Middle frontal gyrus (tissue), 1 donor: ENCODE results near the gene PIGR.
A peak's percentile ranks its signal among the peaks of the same experiment; 100 is the strongest.

Experiments used
- DNase-seq: peaks from one replicate; pipeline ENCODE4 v3.0.0-alpha.2; 2015; ENCODE audit warnings: low spot score; ENCODE audit errors: extremely low spot score

Gene PIGR, protein sequence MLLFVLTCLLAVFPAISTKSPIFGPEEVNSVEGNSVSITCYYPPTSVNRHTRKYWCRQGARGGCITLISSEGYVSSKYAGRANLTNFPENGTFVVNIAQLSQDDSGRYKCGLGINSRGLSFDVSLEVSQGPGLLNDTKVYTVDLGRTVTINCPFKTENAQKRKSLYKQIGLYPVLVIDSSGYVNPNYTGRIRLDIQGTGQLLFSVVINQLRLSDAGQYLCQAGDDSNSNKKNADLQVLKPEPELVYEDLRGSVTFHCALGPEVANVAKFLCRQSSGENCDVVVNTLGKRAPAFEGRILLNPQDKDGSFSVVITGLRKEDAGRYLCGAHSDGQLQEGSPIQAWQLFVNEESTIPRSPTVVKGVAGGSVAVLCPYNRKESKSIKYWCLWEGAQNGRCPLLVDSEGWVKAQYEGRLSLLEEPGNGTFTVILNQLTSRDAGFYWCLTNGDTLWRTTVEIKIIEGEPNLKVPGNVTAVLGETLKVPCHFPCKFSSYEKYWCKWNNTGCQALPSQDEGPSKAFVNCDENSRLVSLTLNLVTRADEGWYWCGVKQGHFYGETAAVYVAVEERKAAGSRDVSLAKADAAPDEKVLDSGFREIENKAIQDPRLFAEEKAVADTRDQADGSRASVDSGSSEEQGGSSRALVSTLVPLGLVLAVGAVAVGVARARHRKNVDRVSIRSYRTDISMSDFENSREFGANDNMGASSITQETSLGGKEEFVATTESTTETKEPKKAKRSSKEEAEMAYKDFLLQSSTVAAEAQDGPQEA

DNA sequence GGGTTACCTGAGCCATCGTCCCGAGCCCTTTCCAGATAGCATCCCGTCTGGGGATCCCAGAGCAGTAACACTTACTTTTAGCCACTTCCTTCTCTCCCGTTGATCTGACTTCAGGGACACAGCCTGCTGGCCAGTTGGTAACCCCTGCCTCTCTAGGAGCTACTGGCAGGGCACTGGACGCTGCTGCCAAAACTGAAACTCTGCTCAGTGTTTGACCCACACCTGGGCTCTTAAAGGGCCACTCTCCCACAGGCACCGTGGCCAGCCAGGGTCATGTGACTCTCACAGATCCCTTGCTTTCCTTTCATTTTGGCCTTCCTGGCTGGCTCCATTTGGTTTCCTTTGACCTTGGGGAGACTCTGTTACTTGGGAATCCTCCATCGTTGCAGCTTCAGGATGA, at the start of gene PIGR:
Gene PIGR, minus strand, starts transcription at position 206 of the 400 bp plus-strand sequence. CDS start 5,935 bp downstream, outside the sequence.
- no peak for DNase-seq

DNA sequence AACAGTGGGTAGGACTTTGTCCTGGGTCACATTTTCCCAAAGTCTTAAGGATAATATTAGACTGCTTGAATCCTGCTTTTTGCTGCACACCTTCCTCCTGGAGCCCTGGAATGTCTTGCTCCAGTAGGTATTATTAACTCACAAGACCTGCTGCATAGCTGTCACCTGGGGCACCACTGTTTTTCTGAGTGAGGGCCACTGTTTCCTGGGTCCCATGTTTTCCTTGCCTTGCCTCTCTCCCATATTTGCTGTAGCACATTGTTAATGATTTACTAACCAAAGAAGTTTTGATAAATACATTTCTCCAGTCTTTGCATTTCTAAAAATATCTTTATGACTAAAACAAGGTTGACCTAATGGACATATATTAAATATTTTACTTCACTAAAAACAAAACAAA, 46.5 kb upstream of the PIGR start:
- no peak for DNase-seq

DNA sequence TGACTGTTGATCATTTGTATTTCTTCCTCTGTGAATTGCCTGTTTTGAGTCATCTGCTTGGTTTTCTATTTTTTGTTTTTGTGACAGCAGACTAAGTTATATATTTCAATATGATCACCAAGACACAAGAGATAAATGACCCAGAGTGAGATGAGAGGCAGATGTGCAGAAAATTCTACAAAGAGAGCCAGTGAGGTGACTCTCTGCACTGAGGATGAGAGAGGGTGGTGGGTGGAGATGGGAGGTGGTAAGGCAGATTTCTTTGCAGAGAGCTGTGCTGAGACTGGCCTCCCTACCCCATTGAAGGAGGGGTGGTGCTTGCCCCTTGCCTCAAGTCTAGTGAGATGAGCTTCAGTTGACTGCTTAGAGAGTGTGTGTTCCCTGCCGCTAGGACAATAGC, 41.6 kb upstream of the PIGR start:
- no peak for DNase-seq

DNA sequence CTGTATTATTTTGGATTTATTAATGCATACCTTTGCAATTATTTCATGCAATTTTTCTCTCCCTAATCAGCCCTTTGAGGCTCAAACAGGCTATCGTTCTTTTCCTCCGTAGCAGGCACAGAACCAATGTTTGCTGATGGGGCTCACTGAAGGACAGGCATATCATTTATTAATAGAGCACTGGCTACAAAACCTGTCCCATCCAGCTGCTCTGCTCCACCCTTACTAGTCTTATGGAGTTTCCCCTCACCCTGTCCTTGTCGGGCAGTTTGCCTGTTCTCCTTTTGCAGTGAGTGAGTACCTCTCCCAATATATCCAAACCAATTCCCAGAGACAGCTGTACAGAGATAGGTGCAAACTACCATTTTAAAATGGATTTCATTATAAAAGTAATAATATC, 40.6 kb upstream of the PIGR start:
- DNase-seq = no peak

DNA sequence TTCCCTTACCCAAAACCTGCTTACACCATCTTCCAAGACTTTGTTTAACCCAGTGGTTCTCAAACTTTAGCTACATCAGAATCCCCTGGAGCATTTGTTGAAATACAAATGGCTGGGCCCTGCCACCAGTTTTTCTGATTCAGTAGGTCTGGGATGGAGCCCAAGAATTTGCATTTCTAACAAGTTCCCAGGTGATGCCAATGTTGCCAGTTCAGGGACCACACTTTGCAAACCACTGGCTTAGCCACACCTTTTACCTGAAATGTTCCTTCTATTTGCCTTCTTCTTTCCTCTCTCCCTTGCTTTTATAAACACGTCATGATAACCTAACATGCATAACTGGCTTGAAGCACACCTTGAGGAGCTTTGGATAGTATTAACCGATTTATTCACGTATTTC, 40.1 kb upstream of the PIGR start:
- DNase-seq = no peak

DNA sequence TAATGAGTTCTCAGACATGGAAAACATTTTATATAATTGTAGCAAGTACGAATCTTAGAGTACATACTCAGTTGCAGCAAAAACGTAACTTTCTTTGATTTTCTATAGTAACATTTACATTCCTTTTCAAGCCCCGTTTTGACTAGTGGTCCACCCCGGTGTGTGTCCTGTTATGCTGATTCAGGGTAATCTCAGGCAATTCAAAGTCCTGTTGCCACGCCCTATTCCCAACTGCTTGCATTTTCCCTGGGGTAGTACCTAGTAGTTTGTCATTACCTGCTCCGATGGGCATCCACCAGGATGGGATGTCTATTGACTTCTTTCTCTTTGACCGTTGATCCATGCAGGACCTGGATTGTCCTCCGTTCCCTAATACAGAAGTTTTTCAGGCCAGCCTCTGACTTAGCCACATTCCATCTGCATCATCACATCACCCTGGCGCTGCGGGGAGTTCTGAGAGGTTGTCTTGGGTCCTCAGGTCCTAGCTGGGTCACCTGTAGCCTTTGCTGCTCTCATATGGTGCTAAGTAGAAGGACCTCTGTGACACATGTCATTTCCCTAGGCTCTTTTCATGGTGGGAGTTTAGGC, 39.0 kb upstream of the PIGR start:
- no peak for DNase-seq

DNA sequence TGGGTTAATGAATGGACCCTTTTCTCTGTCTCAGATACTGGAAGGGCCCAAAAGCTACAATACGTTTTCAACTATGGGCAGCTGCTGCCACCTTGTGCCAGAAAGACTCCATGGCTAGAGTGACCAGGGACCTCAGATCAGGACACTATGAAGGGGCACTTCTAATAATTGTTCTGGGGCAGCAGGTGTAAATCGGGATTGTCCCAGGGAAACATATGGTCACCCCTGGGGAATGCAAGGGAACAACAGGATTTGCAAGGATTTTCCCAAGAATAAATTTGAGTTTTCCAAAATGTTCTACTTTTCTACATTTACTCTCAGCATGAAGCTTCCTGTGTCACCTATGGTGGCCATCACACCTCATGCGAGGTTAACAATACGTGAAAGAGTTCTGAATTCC, 36.0 kb upstream of the PIGR start:
- DNase-seq = peak; percentile 20

DNA sequence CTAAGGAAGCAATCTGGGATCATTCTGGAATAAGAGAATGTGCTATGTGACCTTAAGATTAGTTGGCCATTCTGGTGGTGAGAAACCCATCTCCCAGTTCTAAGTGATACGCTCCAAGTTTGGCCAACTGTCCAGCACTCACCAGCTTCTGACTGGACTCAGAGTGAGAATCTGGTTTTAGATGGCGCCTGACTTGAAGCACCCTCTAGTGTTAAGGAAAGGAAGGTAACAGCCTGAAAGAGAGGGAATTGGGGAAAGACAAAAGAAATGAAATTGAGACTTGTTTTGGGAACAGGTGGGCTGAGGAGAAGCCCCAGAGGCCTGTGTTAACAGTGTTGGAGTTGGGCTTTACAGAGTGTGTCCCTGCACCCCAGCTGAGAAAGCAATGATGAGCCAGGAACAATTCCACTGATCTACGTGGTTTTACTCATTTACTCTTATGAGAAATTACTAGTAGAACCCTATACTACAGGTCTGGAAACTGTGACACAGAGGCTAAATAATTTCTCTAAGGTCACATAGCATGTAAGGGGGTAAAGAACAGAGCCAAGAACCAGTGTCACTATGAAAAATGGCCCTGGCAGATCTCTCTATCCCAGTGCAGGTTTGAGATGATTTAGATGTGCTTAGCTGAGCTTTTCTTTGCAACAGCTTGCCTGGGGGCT, 33.2 kb upstream of the PIGR start:
- no peak for DNase-seq

DNA sequence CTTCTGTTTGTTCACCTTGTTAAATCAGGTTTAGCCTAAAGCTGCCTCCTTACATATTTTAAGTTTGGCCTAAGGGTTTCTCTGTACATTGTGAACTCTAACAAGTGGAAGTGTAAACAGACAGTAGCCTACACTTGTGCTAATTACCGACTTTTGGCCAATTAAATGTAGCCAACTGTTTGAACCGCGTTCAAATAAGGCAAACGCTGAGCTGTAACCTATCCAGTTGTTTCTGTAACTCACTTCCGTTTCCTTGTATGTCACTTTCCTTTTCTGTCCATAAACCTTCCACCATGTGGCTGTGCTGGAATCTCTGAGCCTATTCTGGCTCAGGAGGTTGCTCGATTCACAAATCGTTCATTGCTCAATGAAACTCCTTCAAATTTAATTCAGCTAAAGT, 32.0 kb upstream of the PIGR start:
- no peak for DNase-seq

DNA sequence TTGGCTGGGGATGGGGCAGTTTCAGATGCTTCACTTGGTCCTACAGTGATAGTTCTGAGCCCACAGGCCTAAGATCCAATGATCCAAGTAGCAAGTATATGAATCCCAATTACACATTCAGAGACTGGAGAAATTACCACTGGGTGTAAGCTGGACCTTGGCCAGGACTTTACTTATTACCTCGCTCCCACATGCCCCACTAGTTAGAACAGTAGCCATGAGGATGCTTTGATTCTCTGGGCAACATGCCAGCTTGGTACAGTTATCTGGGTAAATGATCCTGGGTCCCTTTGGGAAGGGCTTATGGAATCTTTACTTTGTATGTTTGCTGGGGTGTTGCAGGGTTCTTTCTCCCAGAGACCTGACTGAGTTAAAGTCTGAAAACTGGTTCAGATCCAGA, 29.0 kb upstream of the PIGR start:
- DNase-seq = no peak

DNA sequence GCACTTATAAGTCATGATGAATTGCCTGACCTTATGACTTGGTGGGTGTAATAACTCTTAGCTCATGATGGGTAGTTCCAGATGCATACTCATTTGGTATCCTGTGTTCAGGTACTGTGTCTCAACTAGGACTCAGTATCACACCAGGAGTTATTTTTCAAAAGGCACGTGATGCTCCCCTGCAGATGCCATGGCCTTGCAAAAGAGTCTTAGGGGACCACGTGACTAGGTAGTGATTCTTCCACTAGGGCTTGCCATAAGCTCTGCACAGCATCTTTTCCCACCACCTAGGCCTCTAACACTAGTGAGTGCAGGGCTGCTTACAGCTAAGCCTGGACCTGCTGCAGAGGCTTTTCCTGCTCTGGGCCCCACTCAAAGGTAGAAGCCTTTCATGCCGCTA, 27.9 kb upstream of the PIGR start:
- no peak for DNase-seq

DNA sequence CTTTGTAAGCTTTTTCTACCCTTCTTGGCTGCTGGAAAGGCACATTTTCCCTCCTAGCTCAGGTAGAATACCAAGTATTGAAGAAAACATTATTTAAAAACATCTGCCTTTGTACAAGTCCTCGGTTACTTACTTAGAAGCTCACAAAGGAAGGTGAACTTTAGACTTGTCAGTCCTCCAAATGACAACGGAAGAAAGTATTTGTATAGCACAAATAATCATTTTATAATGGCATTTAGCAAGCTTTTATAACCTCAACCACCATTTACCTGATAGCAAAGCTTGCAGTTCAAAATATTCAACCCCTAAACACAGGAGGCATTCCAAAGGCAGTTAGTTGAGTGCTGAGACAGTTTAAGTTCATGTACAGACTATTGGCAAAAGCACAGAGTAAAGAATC, 26.5 kb upstream of the PIGR start:
- DNase-seq = no peak

DNA sequence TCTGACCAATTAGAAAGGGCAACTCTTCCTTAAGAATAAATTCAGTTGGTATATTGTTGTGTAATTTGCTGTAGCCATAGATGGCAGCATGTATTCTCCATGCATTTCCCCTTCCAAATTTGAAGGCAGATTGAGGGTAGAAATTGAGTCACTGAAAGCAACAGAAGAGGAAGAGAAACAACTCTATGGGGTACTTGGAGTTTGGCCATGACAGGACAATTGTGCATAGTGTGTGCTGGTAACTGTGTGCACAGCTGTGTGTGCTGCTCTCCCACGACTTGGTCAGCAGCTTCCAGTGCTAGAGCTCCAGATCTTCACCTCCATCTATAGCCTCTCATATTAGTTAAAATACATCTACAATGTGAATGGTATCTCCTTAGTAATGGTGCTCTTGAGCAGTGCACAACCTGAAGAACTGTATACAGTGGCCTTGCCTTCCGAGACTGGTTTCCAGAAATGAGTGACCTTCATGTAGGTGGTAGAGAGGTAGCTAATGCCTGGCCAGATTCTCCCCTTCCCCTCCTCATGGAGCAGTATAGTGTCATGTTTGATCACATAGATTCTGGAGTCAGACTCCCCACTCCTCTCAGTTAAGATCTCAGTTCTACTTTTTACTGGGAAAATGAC, 24.9 kb upstream of the PIGR start:
- DNase-seq = no peak

DNA sequence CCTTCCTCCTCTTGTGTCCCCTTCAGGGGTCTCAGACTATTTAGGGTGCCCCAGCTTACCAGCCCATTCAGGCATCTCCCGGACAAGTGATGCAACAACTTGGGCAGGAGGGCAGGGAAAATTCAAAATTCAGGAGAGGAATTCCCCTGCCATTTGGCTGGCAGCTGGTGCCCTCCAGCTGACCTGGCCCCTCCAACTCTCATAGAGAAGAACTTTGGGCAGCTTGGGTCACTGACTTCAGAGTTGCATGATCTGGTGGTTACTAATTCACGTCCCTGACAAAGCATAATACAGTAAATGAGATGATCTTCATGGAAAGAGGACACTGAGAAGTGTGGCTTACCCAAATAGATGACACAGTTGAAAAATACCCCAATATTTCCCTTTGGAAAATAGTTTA, 24.2 kb upstream of the PIGR start, which contains the start of gene FCAMR:
Gene FCAMR, minus strand, starts transcription at position 15 of the 400 bp plus-strand sequence. CDS start 335 bp downstream, outside the sequence.
- no peak for DNase-seq

DNA sequence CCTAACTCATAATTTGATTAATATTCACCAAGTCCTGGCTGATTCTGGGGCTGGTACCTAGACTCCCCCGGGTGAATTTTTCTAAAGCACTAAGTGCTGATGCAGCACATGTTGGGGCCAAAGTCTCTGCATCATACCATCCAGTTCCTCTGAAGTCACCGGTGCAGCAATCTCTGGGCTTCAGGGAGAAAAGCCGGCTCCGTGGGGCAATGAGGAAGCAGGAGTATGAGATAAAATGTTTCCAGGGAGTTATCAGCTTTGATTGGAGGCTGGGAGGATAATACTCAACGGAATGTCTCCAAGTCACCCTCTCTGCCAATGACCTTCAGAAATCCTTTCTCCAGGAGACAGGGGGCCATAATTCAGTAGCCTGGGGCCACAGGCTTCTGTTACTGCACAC, 22.8 kb upstream of the PIGR start:
- DNase-seq = no peak

DNA sequence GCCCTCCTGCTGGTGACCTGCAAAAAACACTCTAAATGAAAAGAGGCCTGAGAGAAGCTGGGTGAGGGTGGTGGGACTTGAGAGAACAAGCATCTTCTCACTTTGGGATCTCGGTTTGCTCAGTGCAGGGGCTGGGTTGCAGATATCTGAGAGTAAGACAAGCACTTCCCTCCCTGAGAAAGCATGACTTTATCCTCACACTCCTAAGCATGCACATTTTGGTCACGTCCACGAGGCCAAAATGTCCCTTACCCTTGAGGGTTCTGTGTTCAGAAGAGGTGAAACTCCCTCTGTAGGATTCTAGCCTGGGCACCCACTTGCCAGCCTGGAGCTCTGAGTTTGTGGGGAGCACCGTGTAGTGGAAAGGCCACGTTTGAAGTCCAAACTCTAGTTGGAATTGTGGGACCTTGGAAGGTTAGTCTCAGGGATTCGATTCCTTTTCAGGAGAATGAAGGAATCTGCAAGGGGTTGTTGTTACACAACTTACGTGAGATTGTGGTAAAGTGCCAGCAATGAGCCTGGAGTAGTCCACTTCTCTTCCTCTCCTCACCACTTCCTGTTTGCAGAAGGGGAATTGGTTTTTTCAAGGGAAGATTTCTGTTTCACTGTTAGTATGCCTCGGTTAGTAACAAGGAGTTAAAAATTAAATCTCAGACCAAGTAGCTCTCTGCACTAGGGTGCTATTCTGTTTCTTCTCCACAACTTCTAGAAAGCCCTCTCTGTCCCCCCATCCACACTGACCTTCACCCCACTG, 21.0 kb upstream of the PIGR start:
- DNase-seq = no peak

DNA sequence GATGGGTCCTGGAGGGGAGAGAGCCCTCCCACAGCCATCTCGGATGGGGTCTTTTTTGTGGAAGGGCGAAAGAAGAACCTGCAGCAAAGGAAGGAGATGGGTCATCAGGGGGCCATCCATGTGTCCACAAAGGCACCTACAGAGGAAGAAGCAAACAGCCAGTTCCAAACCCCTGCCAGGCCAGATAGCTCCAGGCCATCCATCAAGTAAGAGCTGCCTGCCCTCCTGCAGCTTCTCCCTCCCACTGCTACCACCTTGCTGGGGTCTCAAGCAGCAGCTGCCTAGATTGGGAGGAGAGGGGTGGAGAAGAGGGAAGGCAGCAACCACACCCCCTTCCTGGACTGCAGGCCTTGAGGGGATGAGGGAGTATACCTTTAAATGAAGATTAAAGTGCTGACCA, 19.5 kb upstream of the PIGR start:
- no peak for DNase-seq

DNA sequence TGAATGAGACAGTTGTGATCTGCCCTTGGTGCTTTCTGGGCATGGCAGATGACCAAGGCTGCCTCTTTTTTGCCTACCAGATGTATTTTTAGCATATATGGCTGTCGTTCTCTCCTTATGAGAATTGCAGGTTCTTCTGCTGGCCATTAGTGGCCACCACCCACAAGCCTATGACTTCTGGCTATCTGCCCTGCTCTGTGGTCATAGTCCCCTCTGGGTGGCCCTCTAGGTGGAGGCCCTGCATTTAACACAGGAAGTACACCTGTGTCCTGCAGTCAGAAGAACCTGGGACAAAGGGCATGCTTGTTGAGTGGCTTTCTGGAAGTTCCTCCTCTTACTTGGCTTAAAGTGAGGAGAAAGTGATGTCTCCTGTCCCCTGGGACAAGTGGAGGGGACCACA, 17.5 kb upstream of the PIGR start:
- no peak for DNase-seq

DNA sequence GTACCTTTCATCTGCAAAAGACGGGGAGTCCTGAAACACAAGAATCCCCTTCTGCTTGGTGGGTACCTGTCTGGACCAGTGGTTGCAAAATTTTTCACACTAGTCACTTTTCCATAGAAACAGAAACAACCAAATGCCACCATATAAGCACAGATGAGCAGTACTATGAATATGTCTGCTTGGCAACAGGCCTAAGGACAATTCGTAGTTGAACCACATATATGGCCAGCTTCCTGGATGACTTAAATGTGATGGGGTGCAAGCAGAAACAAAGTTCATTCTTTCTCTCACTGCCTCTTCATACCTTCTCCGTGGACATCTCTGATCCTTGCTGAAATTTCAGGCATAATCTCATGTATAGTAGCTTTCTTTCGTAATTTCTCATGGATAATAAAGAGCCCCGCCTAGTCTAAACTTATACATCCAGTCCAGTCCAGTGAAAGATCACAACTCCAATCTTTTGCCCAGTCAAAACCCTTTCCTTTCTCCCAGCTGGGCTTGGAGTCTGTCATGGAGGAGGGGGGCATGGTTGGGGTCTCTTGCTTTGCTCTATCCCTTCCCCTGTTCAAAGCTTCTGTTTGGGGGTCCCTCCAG, 16.9 kb upstream of the PIGR start:
- DNase-seq = no peak

DNA sequence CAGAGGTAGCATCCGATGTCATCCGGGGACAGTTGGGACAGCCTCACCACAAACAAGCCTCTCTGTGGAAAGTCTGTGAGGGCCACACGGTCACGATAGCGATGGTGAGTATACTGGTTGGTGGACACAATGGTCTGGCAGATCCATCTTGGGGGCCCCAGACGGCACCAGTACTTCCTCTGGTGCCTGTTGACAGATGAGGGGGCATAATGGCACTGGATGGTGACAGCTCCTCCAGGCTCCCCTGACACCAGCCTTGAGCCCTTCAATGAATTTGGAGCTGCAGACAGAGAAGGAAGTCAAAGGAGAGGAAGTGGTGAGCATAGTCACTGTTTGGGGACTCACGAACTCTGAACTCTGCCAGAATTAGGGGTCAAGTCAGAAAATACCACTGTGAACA, 16.0 kb upstream of the PIGR start:
- DNase-seq = no peak
